Brain microvascular endothelial cell (primary cell): ENCODE data around the gene CCDC82.
A peak's percentile ranks its signal among the peaks of the same experiment; 100 is the strongest.

Source experiments
- DNase-seq: peaks from one replicate; pipeline ENCODE4 v3.0.0-alpha.2; 2020
- H3K27ac ChIP-seq: fragments of 250-450 bp; sonication (Bioruptor Pico); 2 replicates; pipeline ENCODE4 v1.5.1; 2020; ENCODE audit warnings: mild to moderate bottlenecking, moderate library complexity
- H3K27me3 ChIP-seq: fragments of 250-450 bp; sonication (Bioruptor Pico); replicated peaks from 2 replicates; pipeline ENCODE4 v1.5.1; 2020; ENCODE audit warnings: mild to moderate bottlenecking
- H3K36me3 ChIP-seq: fragments of 250-450 bp; sonication (Bioruptor Pico); replicated peaks from 2 replicates; pipeline ENCODE4 v1.5.1; 2020; ENCODE audit warnings: mild to moderate bottlenecking
- H3K4me3 ChIP-seq: 2 replicates; pipeline ENCODE4 v1.5.1; 2011; ENCODE audit warnings: low read depth, mild to moderate bottlenecking, control low read depth, low read length, moderate library complexity
- CTCF ChIP-seq: IDR thresholded peaks from 2 replicates; pipeline ENCODE4 v1.5.1; 2011; ENCODE audit warnings: low read depth, mild to moderate bottlenecking, moderate library complexity, low read length, control low read depth, inconsistent platforms; ENCODE audit errors: missing control alignments
- in situ Hi-C: cut with HindIII; loops from 2 replicates; pipeline ENCODE4 v1.10.0; 2017; ENCODE audit warnings: low sequenced_read_pairs, low pct_ligation_motif_present

Gene CCDC82

GRCh38 chr11:96335388-96335787, 54.3 kb downstream of the CCDC82 start:
- Histone ChIP-seq H3K36me3 (peaks cover 7% of the 10 kb centered on the region), H3K27me3 (no peaks in the 10 kb centered on the region), H3K4me3 (no peak overlapping the region), H3K27ac (no peak overlapping the region)
- no peak for DNase-seq
- no peak for TF ChIP-seq CTCF
- in situ Hi-C loops: no loop called here

- no peak for DNase-seq
- Histone ChIP-seq H3K36me3 (peaks cover 7% of the 10 kb centered on the region), H3K4me3 (no peak overlapping the region), H3K27ac (no peak overlapping the region), H3K27me3 (no peaks in the 10 kb centered on the region)
- no peak for TF ChIP-seq CTCF
- in situ Hi-C loops: no loop called here
These were observed 55.5 kb downstream of the CCDC82 start for GRCh38 chr11:96334219-96334618.

GRCh38 chr11:96333191-96333719, 56.5 kb downstream of the CCDC82 start:
- TF ChIP-seq CTCF: no peak
- peaks cover 7% of the 10 kb centered on the region for H3K36me3 ChIP-seq
- in situ Hi-C loops: no loop called here
- no peaks in the 10 kb centered on the region for H3K27me3 ChIP-seq
- H3K4me3 ChIP-seq: no peak overlapping the region
- DNase-seq: no peak
- peak overlapping the region; percentile 8 for H3K27ac ChIP-seq

GRCh38 chr11:96332126-96332771, 57.5 kb downstream of the CCDC82 start:
- no peak for TF ChIP-seq CTCF
- in situ Hi-C loops: no loop called here
- no peaks in the 10 kb centered on the region for H3K27me3 ChIP-seq
- no peak for DNase-seq
- no peak overlapping the region for H3K4me3 ChIP-seq
- H3K36me3 ChIP-seq: peaks cover 7% of the 10 kb centered on the region
- H3K27ac ChIP-seq: peak overlapping the region; percentile 8

- TF ChIP-seq CTCF: no peak
- Histone ChIP-seq H3K36me3 (peaks cover 7% of the 10 kb centered on the region), H3K27ac (no peak overlapping the region), H3K27me3 (no peaks in the 10 kb centered on the region), H3K4me3 (no peak overlapping the region)
- in situ Hi-C loops: no loop called here
- DNase-seq: no peak
These were observed 58.0 kb downstream of the CCDC82 start for GRCh38 chr11:96331699-96332116.

- Histone ChIP-seq H3K27me3 (no peaks in the 10 kb centered on the region), H3K27ac (no peak overlapping the region), H3K4me3 (no peak overlapping the region), H3K36me3 (peaks cover 10% of the 10 kb centered on the region)
- TF ChIP-seq CTCF: no peak
- in situ Hi-C loops: no loop called here
- DNase-seq: no peak
These were observed 59.2 kb downstream of the CCDC82 start for GRCh38 chr11:96330511-96330859.
